Stromal cell of bone marrow (primary cell): ENCODE measurements around the gene MAGIX.
"Not testable (repeated sequence)": the region's sequence is repeated elsewhere in the genome, so short reads cannot be mapped to it uniquely, and the experiment has no call there.

Source experiments
- DNase-seq: peaks from one replicate; pipeline ENCODE4 v3.0.0-alpha.2; 2012; ENCODE audit warnings: low read depth

MAGIX gene

DNA sequence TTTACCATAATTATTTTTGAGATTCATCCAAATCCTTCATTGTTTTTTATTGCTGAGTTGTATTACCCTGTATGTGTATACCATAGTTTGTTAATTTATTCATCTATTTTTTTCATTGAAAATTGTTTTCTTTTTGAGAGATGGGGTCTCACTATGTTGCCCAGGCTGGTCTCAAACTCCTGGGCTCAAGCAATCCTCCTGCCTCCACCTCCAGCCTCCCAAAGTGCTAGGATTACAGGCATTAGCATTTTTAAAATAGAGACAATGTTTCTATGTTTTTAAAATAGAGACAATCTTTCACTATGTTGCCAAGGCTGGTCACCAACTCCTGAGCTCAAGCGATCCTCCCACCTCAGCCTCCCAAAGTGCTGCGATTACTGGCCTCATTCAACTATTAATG, 1.6 kb upstream of the MAGIX start:
- DNase-seq = no peak

DNA sequence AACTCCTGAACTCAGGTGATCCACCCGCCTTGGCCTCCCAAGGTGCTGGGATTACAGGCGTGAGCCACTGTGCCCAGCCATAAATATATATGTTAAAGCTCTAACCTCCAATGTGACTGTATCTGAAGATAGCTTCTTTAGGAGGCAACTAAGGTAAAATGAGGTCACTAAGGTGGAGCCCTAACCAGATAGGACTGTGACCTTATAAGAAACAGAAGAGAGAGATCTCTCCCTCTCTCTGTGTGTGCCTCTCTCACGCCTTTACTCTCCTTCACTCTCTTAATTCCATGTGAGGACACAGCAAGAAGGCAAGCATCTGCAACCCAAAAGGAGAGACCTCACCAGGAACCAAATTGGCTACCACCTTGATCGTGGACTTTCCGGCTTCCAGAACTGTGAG, 926 bp upstream of the MAGIX start:
- DNase-seq = no peak

DNA sequence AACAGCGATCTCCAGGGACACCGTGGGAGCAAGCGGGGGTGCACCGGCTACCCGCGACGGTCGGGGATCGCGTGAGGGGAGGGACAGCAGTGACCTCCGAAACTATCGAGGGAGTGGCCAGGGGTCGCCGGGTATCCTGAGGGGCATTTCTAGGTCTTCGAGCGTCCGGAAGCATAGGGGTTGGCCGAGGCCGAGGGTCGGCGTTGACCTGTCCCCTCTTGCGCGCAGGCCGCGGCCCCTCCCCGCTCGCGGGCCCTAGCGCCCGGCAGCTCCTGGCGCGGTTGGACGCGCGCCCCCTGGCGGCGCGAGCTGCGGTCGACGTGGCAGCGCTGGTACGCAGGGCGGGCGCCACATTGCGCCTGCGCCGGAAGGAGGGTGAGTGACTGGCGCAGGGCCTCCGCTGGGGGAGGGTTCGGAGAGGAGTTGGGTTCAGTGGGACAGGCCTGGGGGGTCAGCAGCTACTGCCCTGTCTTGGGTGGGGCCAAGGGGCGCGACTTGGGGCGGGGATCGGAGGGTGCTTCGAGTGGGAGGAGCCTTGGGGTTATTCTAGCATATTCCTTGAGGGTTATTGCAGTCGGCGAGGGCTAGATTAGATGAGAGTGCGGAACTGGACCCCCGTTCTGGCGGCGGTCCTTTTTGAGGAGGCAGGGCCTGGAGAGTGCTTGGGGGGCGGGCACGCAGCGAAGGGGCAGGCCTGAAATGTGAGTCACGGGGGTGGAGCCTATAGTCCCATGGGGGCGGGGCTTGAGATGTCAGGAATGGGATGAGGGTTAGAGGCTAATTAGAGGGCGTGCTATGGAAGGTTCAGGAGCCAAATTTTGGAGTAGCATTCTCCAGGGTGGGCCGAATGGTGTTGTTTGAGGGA, 1.2 kb downstream of the MAGIX start:
- peak; percentile 58 for DNase-seq

DNA sequence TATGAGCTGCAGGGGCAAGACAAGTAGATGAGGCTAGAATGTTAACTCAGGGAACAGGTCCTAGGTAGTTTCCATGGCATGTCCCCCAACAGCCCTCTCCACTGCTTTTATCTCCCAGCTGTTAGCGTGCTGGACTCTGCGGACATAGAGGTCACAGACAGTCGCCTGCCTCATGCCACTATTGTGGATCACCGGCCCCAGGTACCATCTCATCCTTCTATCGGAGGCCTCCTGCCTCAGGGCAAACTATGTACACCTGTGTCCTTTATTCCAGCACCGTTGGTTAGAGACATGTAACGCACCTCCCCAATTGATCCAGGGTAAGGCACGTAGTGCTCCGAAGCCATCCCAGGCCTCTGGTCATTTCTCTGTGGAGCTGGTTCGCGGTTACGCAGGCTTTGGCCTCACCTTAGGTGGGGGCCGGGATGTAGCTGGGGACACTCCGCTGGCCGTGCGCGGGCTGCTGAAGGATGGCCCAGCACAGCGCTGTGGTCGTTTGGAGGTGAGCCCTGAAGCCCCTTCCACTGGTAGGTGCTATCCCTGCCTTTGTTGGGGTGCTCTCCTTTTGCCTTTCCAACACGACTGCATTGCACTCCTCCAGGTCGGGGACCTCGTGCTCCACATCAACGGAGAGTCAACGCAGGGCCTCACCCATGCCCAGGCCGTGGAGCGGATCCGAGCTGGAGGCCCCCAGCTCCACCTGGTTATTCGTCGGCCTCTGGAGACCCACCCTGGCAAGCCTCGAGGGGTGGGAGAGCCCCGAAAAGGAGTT, 2.2 kb downstream of the MAGIX start:
- DNase-seq = no peak

DNA sequence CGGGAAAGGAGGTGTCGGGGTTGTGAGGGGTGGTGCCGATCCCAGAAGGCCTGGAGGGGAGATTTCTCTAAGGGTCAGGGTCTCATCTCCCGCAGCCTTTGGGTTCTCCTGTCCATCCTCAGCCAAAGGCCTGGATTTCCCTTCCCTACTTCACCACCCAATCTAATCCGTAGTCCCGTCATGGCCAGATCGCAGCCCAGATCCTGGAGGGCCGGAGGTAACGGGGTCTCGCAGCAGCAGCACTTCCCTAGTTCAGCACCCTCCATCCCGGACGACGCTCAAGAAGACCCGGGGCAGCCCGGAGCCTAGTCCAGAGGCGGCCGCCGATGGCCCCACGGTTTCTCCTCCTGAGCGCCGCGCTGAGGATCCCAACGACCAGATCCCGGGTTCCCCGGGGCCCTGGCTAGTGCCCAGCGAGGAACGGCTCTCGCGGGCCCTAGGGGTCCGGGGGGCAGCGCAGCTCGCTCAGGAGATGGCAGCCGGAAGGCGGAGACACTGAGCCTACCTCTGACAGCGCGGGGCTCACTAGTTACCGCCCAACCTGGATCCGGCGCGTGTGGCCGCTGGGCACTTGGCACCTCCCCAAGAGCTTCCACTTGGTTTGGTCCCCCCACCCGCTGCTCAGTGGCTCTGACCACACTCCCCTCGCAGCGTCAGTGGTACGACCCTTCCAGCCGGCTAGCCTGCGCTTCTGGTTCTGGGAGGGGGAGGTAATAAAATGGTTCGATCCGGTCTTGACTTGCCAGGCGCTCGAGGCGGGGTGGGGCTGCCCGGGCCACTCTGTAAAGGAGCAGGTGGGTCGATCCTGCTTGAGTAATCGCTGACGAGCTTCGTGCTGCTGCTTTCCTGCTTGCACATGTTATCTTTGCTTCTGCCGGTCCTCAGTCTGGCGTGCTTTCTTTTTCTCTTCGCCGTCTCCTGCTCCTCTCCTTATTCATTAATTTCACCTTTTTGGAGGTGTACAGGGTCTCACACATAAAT, 3.6 kb downstream of the MAGIX start:
- peak; percentile 34 for DNase-seq

DNA sequence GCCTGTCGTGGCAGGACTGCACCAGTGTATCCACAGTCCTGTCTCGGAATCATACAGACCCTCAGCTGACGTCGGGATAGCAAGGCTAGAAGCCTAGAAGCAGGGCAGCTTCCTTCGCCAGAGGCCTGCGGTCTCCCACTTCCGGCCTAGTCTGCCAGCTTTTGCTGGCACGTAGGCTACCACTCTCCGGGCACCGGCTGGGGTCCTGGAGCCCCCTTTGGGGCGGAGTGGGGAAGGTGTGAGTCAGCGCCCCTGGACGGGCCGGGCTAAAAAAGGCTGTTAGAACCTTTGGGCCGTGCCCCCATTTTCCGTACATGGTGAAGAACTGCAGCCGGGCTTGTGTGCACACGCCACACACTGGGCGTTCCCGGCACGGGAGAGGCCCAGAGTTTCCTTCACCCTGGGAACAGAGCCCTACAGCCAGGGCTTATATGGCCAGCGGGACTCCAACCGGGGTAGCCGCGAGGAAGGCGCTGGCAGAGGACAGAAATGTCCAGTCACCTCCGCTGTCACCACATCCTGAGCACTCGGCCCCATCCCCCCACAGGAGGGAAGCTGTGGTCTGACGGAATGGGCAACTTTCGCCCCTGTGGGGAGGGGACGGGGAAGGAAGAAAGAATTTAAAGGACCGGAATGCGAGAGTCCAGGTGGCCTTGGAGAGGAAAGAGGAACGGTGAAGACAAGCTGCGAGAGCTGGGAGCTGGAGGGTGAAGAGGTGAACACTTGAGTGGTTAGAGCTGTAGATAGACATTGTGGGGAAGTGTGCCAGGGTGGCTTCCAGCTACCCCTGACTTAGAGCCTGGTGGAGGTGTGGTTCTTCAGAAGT, 4.6 kb downstream of the MAGIX start:
- peak; percentile 78 for DNase-seq

DNA sequence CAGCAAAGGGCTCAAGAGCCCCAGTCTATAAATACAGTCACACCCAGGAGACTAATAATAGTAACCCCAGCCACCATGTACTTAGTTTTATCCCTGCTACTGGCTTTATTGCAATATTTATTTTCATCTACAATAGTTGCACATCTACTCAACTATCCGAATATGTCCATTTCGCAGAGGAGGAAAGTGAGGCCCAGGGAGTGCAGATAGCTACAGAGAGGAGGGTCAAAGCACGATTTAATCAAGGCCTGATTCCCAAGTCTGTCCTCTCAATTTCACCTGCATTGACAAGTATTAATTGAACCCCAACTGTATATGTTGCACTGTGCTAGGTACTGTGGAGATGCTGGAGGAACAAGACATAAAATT, 5.2 kb downstream of the MAGIX start:
- no peak for DNase-seq

DNA sequence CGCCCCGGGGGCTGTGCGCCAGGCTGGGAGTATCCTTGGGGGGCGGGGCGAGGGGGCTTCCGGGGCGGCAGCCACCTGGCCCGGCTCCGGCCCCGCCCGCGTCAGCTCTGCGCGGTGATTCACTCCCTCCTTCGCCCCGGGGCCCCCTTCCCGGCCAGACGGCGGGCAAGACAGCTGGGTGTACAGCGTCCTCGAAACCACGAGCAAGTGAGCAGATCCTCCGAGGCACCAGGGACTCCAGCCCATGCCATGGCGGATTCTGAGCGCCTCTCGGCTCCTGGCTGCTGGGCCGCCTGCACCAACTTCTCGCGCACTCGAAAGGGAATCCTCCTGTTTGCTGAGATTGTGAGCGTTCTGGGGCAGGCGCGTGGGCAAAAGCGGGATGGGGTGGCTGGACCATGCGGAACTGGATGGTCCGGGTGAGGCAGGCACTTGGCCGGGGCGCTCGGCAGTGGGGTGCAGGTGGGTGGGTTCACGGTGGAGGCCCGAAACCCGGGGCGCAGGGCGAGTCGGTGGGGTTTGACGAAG, 9.3 kb downstream of the MAGIX start, which contains the start of gene PLP2:
Gene PLP2, plus strand, starts transcription at position 147 of the 528 bp plus-strand sequence. Its CDS starts 103 bp downstream, at position 250.
- DNase-seq = no peak

DNA sequence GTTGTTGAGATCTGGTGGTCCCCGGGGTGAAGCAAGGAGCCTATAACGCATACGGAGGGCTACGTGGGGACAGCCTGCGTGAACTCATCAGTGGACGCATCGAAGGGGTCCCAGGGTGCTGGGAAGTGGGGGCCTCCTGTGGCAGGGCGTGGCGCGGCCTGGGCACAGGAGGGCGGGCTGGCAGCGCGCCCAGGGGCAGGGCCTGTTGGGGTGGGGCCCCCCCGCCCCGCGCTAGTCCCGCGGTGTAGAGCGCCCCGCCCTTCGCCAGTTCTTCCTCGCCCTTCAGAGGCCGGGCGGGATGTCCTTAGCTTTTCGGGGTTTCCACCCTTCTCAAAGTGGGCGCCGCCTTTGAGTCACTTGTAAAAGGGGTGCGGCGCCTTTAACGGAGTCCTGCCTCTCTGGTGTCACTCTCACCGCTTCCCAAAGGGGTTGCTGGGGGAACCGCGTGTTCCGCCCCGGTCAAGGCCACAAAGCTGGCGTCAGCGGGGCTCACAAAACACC, 9.8 kb downstream of the MAGIX start:
- DNase-seq = no peak

DNA sequence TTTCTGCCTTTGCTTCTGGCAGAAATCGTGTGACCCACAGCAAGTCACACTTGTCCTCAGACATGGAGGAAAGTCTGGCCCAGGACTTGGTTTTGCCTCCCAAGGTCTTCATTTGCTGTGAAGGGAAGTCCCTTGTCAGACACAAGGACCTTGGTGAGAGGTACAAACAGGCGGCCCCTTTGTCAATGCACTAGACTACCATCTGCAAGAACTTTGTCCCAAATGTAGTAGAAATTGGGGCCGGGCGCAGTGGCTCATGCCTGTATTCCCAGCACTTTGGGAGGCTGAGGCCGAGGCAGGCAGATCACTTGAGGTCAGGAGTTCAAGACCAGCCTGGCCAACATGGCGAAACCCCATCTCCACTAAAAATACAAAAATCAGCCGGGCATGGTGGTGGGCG, 11.0 kb downstream of the MAGIX start:
- DNase-seq = not testable (repeated sequence)

DNA sequence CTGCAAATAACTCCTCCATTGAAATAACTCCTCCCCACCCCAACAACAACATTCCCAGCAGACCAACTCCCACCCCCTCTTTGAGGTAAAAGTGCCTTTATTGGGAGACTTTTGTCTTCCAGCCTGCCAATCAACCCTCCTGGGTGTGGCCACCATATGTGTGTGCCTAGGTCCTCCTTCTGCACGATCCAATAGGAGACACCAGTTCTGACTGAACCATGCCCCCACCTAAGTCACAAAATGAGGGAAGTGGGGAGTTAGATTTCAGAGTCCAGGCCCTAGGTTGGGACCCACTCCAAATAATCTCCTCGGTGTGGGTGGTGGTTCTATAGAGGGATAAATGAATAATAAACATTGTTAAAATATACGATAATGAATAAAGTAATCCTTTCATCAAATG, 12.2 kb downstream of the MAGIX start:
- no peak for DNase-seq

DNA sequence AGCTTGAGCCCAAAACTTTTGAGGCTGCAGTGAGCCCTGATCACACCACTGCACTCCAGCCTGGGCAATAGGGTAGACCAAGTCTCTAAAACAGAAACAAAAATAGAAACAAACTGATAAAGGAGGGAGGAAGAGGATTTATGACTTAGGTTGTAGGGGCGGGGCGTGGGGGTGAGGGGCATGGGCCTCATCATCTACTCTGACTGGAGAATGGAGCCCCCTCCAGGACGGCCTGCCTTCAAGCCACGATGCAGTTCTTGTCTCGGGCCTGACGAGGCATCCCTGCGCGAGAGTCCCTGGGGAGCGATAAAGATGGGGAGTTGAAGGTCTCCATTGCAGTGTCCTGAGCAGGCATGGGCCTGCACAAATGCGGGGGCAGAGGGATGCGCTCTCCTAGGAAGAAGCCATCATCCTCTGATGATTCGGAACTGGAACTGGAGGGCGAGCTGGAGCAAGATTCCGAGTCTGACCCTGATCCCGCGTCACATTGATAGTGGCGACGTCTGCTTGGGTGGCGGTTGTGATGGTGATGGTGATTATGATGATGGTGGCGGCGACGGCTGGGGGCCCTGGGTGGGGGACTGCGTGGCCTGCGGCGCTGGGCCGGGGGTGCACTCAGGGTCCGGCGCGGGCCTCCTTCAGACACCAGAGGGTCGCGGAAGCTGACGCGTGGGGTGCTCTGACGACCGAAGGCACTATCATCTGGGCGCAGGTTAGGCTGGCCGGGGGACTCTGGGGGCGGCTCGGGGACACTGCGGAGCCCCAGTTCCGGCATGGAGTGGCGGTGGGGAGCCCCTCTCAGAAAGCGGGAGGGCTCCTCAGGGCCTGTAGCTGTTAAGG, 13.1 kb downstream of the MAGIX start:
- no peak for DNase-seq

DNA sequence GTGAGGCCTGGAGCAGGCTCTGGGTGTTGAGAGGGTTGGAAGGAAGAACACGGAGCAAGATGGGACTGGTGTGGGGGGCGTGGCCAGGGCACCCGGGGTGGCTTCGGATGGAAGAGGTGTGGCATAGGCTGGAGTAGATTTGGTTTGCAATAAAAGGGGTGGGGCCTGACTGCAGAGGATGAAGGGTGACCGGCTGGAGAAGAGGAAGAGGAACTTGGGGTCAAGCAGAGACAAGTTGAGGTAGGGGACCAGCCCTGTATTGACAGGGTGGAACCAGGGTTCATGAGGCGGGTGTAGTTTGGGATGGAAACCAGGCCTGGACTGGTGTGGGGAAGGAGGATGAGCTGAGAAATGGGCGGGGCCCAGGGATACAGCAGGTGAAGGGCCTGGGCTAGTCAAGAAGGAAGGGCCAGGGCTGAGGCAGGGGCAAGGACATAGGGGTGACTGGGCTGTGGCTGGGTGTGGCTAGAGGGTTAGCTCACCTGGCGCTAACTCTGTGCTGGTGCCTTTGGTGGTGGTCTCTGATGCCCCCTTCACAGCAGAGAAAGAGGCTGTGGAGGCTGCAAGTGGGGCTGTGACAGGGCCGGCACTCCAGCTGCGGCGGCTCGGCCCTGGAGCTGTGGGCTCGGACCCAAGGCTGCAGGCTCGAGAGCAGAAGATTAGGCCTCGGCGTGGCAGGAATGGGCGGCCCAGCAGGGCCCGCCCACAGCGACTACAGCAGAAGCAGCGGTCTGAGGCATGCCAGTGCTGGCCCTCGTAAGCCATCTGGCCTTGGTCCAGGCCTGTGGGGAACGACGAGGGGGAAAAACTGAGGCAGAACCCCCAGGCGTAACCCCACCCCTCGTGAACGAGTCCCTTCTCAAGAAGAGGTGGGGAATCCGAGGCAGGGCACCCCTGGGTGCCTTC, 14.1 kb downstream of the MAGIX start:
- no peak for DNase-seq

DNA sequence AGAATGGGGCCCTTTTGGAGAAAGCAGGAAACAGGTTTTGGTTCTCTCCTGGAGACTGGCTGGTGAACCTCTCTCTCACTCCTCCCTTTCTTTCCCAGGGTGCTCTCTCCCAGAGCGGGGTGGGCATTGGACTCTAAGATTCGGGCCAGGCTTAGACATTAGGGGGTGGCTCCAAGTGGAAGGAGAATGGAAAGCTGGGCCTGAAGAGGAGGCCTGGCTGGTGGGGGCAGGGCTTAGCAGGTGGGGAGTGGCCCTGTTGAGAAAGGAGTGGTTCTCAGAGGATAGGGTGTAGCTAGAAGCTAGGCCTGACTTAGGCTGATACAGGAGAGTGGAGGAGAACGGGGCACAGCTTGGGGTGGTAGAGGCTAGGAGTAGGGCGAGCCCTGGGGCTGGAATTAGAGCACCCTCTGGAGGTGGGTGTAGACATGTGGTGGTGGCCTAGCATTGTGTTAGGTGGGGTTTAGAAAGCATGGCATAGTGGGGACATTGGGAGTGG, 14.8 kb downstream of the MAGIX start:
- no peak for DNase-seq

DNA sequence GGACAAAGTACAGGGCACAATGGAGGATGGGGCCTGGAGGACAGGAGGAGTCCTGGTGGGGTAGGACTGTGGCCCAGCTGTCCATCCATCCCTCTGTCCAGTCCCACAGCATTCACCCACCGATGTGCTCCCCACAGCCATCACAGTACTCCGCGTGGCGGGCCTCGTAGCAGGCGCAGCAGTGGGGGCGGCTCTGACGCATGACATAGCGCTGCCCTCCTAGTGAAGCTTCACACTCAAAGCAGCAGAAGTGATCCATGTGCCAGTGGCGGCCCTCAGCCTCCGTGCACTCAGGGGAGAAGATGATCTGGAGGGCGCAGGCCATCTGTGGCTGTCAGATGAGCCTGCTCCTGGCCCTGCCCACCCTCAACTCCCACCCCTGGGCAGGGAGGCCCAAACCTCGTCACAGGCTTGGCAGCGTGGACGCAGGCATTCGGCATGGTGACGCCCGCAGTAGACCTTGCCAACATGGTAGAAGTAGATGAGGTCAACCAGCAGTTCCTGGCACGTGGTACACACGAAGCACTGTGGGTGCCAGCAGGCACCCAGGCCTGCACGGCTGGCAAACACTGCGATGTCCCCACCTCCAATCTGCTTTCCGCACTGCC, 15.4 kb downstream of the MAGIX start:
- DNase-seq = no peak

DNA sequence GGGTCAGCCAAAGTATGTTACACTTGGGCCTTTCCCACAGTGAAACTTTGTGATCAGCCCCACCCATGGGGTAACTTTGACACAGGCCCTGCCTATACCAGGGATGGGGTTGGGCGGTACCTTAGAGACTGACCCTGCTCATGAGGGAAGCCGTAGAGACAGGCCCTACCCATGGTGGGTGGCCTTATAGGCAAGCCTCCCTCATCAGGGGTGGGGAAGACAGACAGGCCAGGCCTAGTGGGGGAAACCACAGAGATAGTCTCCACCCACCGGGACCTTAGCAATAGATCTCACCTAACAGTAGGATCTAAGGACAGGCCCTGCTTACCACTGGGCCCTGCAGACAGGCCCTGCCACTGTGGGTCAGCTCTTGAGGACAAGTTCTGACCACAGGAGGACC, 16.0 kb downstream of the MAGIX start:
- DNase-seq = no peak

DNA sequence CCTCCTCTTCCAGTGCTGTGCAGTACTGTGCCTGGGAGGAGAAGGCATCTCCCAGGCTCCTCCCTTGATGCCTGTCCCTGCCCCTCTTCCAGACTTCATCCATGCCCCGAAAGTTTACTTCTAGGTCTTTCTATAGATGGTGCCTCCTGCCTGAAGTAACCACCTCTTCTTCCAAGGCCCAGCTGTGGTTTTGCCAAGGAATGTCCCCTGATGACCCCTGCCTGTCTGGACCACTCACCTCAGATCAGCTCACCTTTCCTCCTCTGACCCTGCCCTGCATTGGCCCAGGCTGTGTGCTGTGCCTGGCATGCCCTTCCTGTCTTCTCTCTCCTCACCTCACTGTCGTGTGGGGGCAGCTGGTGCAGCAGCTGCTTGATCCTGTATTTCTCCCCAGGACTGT, 16.8 kb downstream of the MAGIX start:
- DNase-seq = no peak

DNA sequence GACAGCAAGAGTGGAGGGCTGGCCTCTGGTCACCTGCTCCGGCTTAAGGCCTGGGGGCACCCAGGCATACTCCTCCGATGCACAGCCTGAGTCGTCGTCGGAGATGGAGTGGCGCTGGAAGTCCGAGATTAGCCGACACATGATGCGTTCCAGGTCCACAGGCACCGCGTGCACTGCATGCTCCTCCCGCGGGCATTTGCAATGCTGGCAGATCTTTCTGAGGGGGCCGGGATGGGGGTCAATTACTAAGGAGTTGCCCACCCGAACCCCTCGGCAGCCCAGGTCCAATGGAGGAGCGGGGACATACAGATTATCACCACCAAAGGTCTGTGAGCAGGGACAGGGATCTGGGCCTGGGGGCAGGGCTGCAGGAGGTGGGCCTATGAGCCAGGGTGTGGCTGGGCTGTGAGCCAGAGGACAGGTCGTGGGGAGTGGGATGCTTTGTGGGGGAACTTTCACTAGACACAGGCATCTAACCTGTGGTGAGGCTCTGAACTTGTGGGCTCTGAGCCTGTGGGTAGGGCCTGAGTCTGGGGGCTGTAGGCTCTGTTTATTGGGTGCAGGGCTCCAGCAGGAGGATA, 21.2 kb downstream of the MAGIX start:
- no peak for DNase-seq
